Stimulated activated CD8-positive, alpha-beta memory T cell treated with anti-CD3 and anti-CD28 coated beads, Interleukin-4, amount 100 ng/mL, for 1 hour (primary cell): ENCODE measurements around the gene POLE4.

Experiments used
- DNase-seq, 2 donors: peaks; one replicate each; pipeline ENCODE4 v3.0.0-alpha.2; 2020; ENCODE audit warnings: low read depth in 2 of 2, low spot score in 1 of 2

Gene POLE4

DNA sequence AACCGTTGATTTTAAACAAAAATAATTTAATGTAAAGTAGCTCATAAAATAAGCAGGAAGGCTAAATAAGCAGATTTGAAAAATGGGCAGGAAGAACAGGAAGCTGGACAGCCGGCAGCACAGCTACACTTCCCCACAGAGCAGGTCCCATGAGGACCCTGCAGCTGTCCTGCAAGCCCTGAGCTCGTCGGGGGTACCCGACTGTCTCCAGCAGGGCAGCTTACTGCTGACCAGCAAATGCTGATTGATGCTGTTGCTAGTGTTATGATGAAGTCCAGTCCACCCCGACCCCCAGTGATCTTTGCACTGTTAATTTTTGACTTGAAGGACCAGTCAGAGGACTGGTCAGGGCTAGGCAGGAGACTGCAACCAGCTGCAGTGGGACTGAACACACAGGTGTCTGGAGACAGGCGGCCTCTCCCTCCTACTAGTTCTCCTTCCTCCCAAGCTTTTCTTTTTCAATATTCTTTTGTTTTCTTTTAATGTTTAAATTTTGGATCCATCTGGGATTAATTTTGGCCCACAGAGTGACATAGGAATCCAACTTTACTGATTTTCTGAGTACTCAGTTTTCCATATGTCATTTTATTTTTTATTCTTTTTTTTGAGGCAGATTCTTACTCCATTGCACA lies 27.7 kb downstream of the POLE4 start:
- DNase-seq, result no peak

DNA sequence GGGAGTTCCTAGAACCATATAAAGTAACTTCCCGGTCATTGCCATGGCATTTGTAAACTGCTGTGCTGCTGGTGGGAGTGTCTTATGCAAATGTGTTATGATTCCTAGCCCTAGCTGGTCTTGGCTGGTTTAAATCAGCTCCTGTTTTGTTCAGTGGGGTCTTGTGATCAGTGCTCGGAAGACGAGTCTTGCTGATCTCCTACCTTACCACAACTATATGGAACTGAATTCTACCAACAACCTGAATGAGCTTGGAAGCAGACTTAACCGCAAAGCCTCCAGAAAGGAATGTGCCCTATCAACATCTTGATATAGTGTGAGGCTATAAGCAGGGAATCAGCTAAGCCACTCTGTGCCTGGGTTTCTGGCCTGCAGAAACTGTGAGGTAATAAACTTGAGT lies 33.5 kb downstream of the POLE4 start:
- no peak for DNase-seq

DNA sequence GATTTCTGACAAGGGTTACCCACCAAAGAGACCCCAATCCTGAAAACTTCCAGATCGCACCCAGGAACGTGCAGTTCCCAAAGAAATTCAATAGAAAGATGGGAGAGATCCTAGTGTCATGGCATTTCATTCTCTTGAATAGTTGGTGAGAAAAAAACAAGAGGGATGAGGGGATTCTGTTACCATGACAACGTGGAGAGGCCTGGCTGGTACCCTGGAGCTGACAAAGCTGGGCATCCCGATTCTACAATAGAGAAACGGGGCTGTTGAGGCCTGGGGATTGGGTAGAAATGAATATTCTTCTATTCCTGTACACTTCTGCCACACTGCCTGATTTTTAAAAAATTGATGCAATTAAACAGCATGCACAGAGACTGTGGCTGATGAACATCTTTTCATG lies 41.0 kb downstream of the POLE4 start:
- no peak for DNase-seq

DNA sequence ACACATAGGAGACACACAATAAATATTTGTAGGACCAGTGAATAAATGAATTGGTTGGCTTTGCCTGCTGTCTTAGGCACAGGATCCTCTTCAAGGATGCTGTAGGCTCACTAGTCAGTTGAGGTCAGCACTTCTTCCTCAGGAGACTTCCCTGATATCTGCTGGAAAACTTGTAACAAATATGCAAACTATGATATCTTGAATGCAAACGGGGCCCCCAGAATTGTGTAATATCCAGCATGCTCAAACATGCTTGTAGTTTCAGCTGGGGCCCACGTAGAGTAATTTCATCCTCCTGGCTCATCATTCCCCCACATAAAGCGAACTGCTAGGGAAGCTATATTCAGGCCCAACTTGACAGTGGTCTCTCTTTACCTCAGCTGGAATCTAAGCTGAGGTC lies 43.6 kb downstream of the POLE4 start:
- DNase-seq, result no peak

DNA sequence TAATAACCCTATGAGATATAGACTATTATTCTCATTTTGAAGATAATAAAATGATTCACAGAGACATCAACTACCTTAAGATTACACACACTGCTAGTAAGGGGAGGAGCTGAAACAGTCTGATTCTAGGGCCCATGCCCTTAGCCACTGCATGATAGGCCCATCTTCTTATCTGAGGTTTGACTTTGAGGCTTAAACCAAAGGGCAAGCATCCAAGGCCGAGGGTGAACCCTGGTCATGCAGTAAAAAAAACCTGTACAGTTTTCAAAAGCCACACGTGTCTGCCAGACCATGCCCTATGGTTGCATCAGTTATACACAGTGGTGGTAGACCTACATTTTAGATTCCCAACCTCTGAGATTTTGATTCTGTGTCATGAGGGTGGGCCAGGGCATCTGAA lies 44.8 kb downstream of the POLE4 start:
- no peak for DNase-seq

DNA sequence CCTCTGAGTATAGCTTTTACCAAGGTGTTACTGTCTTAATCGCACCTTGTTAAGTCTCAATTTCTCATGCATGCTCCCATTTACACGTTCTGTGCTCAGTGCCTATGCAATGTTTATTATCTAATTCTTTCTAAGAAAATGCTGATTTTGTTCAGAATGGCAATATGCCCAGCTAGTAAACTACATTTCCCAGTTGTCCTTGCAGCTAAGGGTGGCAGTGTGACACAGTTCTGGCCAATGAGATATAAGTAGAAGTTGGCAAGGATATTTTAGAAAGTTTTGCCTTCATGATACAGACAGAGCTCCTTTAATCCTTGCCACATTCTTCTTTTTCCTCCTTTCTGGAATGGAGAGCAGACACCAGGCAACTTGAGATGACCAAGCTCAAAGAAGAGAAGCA lies 45.3 kb downstream of the POLE4 start:
- no peak for DNase-seq

DNA sequence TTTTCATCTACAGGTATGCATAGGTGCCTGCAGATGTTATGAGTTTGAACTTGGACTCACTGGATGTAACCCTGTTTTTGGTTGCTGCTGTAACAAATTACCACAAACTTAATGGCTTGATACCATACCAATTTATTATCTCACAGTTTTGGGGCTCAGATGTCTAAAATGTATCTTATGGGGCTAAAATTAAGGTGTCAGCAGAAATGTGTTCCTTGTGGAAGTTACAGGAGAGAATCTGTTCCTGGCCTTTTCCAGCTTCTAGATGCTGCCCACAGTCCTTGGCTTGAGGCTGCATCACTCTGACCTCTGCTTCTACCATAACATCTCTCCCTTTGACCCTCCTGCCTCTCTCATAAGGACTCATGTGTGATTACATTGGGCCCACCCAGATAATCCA lies 47.6 kb downstream of the POLE4 start:
- no peak for DNase-seq

DNA sequence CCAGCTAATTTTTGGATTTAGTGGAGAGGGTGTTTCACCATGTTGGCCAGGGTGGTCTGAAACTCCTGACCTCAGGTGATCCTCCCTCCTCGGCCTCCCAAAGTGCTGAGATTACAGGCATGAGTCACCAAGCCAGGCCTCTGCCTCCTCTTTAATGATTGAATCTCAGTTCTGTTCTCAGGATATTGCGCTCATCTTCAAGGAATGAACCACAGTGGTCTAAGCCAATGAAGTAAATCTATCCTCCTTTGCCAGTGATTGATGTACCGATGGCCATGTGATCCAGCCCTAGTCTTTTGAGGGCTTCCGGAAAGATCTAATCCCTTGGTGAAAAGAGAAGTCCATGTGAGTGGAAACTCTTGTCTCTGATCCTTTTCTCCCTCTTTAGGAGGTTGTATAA lies 48.6 kb downstream of the POLE4 start:
- DNase-seq, result no peak

DNA sequence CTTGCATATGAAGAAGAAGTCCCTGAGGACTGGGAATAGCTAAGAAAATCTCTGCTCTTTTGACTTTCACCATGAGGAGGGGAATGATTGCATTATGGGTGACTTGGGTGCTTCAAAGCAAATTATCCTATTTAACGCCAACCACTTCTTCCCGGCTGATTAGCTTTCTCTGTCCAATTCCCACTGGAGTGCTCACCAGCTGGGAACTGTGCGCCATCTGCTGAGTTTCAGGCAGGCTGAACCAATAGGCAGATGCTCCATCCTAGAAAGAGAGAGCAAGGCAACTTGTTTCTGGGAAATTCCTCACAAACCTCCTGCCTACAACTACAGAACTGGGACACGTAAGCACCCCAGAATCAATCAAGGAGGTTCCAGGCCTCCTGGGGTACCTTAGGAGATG lies 49.4 kb downstream of the POLE4 start:
- DNase-seq, result no peak

DNA sequence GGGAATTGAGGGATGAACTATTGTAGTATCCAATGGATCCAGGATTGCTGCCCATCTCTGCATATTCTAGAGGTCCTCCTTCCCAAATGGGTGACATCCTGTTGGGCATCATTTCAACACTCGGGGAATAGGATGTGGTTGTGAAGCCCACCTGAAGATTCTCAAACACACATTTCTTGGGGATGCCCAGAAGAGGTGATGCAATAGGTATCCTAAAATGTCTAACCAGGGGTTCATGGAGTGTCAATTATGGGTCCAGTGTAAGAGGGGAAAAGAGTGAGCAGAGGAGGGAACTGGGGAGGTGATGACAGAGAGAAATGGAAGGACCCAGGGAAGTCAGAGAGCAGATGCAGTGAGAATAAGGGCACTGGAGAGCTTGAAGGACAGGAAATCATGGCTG lies 52.1 kb downstream of the POLE4 start:
- no peak for DNase-seq

DNA sequence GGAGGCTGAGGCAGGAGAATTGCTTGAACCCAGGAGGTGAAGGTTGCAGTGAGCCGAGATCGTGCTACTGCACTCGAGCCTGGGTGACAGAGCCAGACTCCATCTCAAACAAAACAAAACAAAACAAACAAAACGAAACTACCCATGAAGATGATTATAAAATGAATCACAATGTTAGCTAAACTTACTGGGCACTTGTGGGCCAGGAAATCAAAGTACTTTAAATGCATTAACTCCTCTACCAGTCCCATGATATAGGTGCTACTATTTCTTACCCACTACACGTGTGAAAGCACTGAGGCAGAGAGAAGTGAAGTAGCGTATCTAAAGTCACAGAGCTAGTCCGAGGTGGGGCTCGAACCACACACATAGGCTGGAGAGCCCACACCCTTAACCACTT lies 53.6 kb downstream of the POLE4 start:
- no peak for DNase-seq

DNA sequence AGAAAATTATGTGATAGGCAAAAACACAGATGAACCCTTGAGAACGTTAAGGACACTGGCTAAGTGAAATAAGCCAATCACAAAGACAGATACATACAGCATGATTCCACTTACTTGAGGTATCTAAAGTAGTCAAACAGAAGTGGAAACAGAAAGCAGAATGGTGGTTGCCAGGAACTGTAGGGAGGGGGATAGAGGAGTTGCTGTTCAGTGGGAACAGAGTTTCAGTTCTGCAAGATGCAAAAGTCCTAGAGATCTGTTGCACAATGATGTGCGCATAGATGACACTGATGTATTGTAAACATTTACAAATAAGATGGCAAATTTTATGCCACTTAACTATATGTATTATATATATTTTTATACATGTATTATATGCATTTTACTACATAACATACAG lies 59.7 kb downstream of the POLE4 start:
- DNase-seq, result no peak
